SH-SY5Y (cell line): ENCODE results near the gene FUNDC2.

Source experiments
- GATA2 ChIP-seq: IDR thresholded peaks from 2 replicates; pipeline ENCODE4 v1.6.1; 2011; ENCODE audit warnings: mild to moderate bottlenecking, low read depth, low read length
- GATA3 ChIP-seq: IDR thresholded peaks from 2 replicates; pipeline ENCODE4 v1.6.1; 2011; ENCODE audit warnings: low read depth, mild to moderate bottlenecking, low read length, moderate library complexity

DNA sequence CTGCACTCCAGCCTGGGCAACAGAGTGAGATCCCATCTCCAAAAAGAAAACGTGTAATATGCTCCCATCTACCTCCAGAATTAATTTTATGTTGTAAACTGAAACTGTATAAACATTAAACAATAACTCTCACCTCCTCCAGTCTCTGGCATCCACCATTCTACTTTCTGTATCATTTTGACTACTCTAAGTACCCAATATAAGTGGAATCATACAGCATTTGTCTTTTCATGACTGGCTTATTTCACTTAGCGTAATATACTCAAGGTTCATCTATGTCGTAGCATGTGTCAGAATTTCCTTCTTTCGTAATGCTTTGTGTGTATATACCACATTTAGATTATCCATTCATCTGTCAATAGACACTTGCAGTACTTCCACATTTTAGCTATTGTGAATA lies 24.8 kb upstream of the FUNDC2 start:
- TF ChIP-seq GATA2 = no peak
- TF ChIP-seq GATA3 = no peak
